ENCODE results near the gene ATP2A3.

Gene ATP2A3

DNA sequence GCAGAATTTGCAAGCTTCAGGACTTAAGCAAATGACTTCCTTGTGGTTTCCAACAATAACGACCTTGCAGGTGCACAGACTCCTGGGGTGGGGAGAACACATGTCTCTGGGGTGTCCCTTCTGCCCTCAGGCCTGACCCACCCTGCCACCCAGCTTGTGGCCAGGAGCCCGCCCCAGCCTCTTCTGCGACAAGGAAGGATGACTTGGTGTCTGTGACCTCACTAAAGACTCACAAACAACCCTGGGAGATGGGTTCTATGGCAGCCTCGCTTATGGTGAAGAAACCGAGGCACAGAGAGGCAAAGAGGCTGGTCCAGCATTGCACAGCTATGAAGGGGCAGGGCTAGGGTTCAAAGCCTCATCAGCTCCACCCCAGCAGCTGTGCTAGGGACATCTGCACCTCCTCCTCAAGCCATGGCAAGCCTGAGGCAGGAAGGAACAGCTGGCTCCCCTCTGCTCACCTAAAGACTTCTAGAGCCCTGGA is 2.6 kb downstream of the ATP2A3 start:
- in situ Hi-C loops (cut with MboI; ENCODE audit: low sequenced_read_pairs, unreplicated experiment): no loop called here
- DNase-seq (ENCODE audit: low spot score): no peak
- TF ChIP-seq, protein P1, sequence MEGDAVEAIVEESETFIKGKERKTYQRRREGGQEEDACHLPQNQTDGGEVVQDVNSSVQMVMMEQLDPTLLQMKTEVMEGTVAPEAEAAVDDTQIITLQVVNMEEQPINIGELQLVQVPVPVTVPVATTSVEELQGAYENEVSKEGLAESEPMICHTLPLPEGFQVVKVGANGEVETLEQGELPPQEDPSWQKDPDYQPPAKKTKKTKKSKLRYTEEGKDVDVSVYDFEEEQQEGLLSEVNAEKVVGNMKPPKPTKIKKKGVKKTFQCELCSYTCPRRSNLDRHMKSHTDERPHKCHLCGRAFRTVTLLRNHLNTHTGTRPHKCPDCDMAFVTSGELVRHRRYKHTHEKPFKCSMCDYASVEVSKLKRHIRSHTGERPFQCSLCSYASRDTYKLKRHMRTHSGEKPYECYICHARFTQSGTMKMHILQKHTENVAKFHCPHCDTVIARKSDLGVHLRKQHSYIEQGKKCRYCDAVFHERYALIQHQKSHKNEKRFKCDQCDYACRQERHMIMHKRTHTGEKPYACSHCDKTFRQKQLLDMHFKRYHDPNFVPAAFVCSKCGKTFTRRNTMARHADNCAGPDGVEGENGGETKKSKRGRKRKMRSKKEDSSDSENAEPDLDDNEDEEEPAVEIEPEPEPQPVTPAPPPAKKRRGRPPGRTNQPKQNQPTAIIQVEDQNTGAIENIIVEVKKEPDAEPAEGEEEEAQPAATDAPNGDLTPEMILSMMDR (IDR thresholded peaks at IDR 0.05; ENCODE audit: borderline replicate concordance, control extremely low read depth, extremely low read depth, insufficient read depth, missing control alignments): no peak

DNA sequence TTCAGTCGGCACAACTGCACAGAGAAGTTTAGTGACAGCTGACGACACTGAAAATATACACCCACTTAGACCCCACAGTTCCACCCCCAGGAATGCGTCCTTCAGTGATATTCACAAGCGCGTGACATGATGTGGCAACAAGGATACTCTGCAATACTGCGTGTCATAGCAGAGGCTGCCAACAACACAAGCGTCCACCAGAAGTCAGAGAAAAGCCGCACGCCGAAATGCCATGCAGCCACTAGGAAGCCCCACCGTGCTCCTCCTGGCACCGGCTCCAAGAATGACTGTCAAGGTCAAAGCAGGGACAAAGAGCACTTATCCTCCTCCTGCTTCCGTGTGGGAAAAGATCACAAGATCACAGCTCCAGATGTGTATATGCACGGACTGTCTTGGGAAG is 3.5 kb downstream of the ATP2A3 start:
- DNase-seq (ENCODE audit: low spot score): no peak
- TF ChIP-seq, protein P1 (IDR thresholded peaks at IDR 0.05; ENCODE audit: borderline replicate concordance, control extremely low read depth, extremely low read depth, insufficient read depth, missing control alignments): no peak
- in situ Hi-C loops (cut with MboI; ENCODE audit: low sequenced_read_pairs, unreplicated experiment): no loop called here

DNA sequence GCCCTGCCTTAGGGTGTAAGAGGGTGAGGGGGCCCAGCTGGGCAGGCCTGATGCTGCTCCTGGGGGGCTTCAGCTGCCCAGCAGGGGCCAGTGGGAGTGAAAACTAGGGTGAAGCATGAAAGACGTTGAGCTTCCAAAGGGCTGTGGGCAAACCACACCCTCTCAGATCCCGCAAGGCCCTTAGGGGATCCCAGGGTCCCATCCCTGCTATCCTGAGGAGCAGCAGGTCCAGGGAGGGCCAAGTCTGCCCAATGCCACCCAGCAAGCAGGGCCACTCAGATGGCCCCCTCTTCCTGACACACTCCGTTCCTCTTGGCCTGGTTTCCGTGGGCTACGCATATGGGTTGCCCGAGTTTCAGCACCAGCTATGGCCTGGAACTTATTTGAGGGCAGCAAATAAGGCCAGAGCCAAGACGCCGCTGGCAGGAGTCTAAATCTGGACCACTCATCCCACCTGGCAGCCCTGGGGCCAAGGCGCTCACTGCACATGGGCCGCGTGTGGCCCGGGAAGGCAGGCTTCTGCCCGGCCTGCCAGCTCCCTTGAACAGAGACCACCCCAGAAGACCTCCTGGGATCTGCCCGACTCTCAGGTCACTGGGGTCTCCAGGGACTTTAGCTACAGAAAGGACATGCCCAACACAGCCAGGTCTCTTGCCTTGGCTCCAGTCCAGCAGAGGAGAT is 4.2 kb downstream of the ATP2A3 start:
- in situ Hi-C loops (cut with MboI; ENCODE audit: low sequenced_read_pairs, unreplicated experiment): no loop called here
- TF ChIP-seq, protein P1 (IDR thresholded peaks at IDR 0.05; ENCODE audit: borderline replicate concordance, control extremely low read depth, extremely low read depth, insufficient read depth, missing control alignments): no peak
- DNase-seq (ENCODE audit: low spot score): no peak

GRCh38 chr17:3959295-3959899 is 4.8 kb downstream of the ATP2A3 start:
- no peak for DNase-seq (ENCODE audit: low spot score)
- TF ChIP-seq, protein P1 (IDR thresholded peaks at IDR 0.05; ENCODE audit: borderline replicate concordance, control extremely low read depth, extremely low read depth, insufficient read depth, missing control alignments): no peak
- in situ Hi-C loops (cut with MboI; ENCODE audit: low sequenced_read_pairs, unreplicated experiment): no loop called here

- in situ Hi-C loops (cut with MboI; ENCODE audit: low sequenced_read_pairs, unreplicated experiment): no loop called here
- TF ChIP-seq, protein P1 (IDR thresholded peaks at IDR 0.05; ENCODE audit: borderline replicate concordance, control extremely low read depth, extremely low read depth, insufficient read depth, missing control alignments): no peak
- no peak for DNase-seq (ENCODE audit: low spot score)
These were observed 6.3 kb downstream of the ATP2A3 start for GRCh38 chr17:3957735-3958599.

DNA sequence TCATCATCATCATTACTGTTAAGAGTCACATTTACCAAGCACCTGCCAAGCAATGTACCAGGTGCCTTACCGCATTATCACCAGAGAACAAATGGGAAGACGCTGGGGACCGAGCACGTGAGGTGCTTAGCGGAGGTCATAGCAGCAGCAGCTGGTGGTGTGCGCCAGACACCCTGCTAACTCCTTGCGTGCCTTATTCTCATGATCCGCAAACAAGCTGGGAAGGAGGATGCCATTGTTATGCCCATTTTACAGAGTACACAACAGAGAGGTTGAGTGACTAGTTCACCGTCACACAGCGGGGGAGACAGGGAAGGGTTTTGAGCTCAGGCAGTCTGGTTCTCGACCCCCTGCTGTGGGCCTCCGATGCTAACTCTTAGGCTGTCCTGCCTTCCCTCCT is 7.3 kb downstream of the ATP2A3 start:
- TF ChIP-seq, protein P1 (IDR thresholded peaks at IDR 0.05; ENCODE audit: borderline replicate concordance, control extremely low read depth, extremely low read depth, insufficient read depth, missing control alignments): no peak
- in situ Hi-C loops (cut with MboI; ENCODE audit: low sequenced_read_pairs, unreplicated experiment): no loop called here

More for the DNA sequence above, 7.3 kb downstream of the ATP2A3 start:
- DNase-seq (ENCODE audit: low spot score): no peak

Measured in GM13976 (cell line).